Fibroblast of skin of left quadriceps (primary cell): ENCODE results near the gene ZNF367.
A peak's percentile ranks its signal among the peaks of the same experiment; 100 is the strongest.
"Not testable (repeated sequence)": the region's sequence is repeated elsewhere in the genome, so short reads cannot be mapped to it uniquely, and the experiment has no call there.

Experiments used
- DNase-seq, 2 experiments: peaks; one replicate each; pipeline ENCODE4 v3.0.0-alpha.2; 2013; ENCODE audit warnings: low read depth in 2 of 2

ZNF367 gene

DNA sequence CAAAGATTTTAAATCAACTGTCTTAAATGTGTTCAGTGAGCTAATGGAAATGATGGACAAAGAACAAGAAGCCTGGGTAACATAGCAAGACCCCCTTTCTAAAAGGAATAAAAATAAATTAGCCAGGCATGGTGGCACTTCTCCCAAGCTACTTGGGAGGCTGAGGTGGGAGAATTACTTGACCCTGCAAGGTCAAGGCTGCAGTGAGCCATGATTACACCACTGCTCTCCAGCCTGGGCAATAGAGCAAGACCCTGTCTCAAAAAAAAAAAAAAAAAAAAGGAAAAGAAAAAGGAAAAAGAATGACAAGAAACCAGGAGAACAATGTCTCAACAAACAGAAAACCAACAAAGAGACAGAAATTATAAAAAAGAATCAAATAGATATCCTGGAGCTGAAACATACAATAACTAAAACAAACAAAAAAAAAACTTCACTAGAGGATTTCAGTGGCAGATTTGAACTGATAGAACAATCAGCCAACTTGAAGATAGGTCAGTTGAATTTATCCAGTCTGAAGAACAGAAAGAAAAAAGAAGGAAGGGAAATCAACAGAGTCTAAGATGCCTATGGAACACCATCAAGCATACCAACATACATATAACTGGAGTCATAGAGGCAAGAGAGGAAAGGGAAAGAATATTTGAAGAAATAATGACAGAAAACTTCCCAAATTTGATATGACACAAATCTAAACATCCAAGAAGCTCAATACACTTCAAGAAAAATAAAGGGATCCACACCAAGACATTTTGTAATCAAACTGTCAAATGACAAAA is 17.8 kb downstream of the ZNF367 start:
- no peak for DNase-seq

DNA sequence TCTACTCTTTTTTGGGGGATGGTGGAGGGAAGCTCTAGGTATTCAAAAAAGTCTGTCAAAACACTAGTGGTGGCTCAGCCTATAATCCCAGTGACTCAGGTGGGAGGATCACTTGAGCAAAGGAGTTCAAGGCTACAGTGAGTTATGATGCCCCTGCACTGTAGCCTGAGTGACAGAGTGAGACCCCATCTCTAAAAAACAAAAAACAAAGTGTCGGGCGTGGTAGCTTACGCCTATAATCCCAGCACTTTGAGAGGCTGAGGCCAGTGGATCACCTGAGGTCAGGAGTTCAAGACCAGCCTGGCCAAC is 18.9 kb downstream of the ZNF367 start:
- no peak for DNase-seq

DNA sequence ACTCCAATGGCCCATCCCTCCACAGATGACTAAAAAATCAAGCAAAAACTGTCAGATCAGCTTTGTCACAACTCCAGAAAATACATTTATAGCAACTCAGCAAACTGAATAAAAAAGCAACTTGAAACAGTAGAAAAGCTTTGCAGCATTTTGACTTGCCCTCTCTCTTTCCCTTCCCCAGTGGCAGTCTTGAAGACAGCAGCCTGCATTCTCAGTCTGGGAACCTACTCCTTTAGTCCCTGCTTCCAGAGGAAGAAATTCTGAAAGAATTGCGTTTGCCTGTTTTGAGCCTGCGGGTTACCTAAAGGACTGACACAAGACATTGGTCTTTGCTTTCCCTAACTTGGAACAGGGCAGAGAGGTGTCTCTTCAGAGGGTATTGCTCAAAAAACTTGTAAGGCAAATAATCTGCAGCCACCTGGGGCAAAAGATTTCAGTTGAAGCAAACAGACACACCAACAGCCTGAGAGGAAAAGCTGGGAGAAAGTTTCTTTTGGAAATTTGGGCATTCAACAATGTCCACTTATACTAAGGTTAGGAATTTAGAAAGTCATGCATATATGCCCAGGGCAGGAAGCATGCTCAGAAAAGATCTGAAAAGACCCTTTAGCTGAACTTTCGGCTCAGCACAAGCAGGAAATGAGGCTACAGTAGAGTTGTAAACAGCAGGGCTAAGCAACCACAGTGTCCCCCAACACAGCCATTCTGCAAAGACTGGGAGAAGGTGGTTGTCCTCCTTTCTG is 19.4 kb downstream of the ZNF367 start:
- DNase-seq: no peak

DNA sequence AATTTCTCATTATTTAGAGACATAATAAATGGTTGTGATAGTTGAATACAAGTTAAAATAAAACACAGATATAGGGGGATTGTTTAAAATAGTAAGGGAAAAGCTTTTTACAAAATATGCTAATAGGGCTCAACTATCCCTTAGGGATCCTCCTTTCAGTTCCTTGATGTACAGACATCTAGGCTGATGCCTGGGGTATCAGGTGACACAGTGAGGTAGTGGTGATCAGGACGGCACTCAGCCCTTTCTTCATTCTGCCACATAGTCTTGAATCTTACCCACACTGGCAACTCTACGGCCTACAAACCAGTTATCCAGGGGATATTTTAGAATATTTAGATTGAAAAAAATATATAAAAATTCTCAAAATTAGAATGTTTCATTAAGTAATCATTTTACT is 22.2 kb downstream of the ZNF367 start:
- no peak for DNase-seq

DNA sequence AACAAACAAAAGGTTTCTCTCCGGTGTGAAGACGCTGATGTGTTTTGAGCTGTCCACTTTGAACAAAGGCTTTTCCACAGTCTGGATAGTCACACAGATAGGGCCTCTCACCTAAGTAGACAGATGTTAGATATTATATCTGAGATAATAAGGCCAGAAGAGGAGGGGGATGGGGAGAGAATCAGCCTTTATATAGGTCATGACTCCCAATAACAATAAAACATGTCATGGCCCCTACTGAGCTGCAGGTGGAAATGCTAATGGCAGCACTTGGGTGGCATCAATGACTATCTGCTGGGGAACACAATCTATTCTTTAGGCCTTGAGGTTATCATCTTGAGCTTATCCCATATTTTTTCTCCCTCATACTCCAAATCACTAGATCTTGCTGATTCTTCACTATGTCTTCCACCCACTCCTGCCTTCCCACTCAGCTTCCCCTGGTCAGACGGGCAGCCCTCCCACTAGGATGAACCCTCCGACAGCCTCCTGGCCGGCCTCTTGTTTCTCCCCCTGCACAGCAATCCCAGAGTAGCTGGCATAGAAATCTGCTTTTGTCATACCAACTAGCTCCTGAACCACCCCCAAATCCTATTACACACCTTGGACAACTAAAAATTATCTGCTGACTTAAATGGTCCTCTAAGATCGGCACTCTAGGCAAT is 23.2 kb downstream of the ZNF367 start:
- DNase-seq: no peak

DNA sequence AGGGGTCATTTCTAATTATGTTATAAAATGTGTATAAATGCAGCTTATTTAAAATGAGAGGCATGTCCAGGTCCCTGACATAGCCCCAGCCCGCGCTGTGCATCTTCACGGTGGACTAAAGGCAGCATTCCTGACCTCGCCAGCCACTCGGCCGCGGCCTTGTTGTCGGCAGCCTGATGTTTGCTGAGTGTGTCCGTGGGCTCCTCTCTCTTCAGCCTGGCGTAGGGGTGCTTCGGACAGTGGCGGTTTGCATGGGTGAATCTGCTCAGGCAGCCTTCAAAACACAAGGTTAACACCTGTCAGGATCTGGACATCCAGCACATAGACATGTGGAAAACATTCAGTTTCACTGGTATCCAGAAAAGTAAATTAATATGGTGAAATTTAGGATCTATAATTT is 25.9 kb downstream of the ZNF367 start:
- no peak for DNase-seq

DNA sequence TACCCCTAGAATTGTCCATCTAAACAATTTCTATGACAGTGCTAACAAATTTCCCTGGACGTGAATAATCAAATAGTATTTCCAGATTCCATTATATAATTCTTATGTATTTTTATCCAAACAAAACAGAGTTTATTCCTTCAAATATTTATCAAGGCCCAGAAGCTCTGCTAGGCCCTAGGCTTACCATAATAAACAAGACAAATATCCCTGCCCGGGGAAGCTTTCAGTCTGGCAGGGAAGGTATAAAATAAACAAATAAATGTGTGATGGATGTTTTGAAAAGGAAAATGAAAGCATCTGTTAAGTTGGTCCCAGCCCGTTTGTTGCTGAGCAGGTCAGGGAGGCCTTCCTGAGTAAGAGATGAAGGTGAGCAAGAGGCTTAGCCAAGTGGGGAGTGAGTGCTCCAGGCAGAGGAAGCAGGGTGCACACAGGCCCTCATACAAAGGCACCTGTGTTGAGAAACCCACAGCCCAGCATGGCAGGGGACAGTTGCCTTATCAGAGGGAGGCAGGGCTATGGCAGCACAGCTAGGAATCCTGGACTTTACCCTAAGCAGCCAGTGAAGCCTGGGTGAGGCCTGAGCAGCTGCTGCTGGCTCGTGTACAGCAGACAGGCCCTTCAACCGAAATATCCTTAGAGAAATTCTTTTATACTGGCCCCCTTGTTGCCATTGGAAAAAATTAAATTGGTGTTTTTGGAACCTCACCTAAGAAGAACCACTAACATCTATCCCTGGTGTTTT is 27.0 kb downstream of the ZNF367 start:
- no peak for DNase-seq

DNA sequence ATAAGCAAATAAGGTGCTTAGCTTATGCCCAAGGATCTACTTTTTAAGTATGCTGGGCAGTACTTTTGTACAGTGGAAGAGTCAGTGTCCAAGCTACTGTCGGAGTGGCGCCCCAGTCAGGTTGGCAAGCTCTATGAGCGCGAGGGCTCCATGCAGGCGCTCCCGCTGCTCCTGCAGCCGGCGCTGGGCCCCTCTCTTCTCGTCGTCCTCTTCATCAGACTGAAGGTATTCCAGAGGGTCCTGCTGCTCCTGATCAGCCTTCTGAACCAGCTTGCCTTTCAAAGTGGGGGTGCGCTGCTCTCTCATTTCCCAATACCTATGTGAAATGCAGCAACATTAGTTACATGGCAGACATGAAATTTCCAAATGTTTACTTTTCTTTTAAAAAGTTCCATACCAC is 30.0 kb downstream of the ZNF367 start:
- DNase-seq: no peak

DNA sequence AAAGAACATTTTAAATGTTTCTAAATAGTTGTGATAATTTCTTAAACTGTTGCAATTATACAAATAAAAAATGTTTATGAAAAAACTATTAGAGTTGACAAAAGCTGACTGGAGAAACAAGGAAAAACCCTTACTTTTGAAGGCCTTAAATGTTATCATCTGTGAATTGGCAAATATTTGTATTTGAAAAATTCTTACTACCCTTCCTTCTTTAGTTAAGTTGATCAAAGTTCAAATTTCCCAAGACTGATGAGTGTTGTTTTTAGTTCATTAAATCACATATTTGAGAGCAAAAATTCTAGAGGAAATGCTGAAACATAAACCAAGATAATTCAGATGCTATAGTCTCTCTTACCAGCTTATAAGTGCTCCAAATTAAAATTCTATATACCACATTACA is 32.0 kb downstream of the ZNF367 start:
- DNase-seq: no peak

DNA sequence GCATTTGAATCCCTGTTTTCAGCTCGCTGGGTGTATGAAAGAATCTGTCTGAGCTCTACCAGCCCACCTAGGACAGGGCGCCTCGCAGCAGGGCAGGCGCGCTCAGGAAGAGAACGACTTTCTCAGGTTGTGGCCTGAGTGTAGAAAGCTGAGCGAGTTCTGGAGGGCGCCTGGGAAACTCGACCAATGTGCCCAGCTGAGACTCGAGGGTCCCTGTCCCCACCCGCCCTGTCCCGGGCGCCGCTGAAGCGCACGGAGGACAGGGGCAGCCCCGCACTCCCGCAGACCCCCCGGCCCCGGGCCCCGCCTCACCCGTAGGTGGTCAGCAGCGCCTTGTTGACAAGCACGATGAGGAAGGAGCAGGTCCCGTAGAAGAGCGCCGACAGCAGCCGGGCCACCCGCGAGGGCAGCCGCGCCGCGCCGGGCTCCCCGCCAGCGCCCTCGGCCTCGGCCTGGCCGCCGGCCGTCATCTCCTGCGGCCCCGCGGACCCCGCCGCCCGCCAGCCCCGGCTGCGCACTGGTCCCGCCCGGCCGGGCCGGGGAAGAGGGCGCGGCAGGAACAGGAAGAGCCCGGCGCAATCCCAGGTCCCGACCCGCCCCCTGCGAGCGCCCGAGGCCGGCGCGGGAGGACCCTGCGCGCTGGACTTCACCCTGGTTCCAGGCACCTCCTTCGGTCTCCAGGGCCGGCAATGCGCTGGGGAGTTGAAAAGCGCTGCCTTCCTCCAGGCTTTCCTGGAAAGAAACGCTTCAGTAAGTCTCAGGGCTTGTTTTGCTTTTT is 34.8 kb downstream of the ZNF367 start, which contains the start of gene SLC35D2:
TSS of gene SLC35D2 (minus strand) at position 547 of the 778 bp plus-strand sequence. CDS start at position 470, 77 bp downstream.
- DNase-seq: no peak

DNA sequence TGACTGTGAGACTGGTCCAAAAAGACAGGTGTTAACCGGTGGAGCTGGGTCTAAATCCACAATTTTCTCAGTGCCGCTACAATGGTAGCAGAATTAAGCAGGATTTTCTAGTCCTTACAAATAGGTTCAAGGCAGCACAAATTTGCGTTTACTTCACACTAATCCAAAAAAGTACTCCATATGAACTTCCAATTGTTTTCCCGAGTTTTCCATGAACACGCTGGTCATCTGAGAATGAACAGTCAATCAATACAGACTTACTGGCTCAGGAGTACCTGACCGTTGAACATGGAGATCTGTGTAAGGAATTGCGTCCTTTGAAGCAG is 35.4 kb downstream of the ZNF367 start:
- no peak for DNase-seq

DNA sequence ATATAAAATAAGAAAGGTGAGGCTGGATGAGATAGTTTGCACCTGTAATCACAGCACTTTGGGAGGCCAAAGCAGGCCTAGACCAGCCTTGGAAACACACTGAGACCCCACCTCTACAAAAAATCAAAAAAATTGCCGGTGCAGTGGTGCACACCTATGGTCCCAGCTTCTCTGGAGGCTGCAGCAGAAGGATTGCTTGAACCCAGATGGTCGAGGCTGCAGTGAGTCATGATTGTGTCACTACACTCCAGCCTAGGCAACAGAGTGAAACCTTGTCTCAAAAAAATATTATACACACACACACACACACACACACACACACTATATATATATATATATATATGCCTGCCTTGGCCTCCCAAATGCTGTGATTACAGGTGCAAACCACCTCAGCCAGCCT is 36.0 kb downstream of the ZNF367 start:
- no peak for DNase-seq

DNA sequence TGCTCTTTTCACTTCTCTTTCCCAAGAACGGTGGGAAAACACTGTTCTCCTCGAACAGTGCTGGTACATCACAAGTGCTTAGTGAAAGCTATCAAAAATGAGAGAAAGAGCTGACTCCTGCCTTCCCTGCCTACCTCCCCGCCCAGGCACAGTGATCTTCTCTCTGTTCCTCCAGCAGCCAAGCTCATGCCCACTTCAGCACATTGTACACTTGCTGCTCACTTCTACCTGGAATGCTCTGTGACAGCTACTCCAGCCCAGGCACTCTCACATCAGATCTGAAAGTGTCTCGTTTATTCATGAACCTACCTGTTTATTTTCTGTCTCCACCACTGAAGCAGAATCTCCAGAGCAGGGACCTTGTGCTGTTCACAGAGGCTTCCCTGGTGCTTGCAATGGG is 36.5 kb downstream of the ZNF367 start:
- DNase-seq: no peak

DNA sequence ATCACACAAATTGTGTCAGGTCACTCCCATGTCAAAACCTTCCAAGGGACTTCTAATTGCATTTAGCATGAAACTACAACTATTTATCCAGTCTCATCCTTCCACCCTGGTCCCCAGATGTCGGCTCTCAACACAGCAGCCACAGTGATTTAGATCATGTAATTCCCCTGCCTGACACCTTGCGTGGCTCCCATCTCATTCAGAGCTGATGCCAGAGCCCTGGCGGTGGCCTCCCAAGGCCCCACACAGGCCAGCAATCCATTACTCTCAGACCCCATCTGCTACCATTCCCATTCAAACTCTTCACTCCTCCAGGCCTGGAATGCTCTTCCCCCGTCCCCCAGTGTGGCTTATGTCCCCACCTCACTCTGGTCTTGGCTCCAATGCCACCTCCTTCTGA is 37.0 kb downstream of the ZNF367 start:
- DNase-seq: no peak

DNA sequence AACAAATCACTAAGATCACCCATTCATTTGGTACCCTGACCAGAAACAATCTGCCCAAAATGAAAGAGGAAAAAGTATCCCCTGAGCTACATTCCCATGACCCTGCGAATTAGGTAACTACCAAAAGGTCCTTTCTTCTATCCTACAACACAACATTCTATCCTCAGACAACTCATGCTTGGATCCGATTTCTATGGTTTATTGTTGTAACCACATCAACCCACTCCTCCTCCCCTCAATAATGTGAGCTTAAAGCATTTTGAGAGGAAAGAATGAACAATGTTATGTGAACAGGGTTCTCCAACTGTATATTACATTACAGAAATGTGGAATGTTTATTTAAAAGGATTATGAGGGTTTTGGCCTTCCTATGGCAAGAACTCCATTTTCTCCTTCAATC is 38.7 kb downstream of the ZNF367 start:
- no peak for DNase-seq

DNA sequence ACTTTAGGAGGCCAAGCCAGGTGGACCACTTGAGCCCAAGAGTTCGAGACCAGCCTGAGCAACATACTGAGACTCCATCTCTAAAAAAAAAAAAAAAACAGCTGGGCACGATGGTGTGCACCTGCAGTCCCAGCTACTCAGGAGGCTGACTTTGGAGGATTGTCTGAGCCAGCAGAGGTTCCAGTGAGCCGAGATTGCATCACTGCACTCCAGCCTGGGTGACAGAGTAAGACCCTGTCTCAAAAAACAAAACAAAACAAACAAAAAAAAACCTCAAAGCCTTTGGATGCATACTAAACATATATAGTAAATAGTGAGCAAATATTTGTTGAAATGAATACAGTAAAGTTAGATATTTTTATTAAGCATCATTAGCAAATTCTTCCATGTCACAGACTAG is 40.0 kb downstream of the ZNF367 start:
- DNase-seq: no peak

DNA sequence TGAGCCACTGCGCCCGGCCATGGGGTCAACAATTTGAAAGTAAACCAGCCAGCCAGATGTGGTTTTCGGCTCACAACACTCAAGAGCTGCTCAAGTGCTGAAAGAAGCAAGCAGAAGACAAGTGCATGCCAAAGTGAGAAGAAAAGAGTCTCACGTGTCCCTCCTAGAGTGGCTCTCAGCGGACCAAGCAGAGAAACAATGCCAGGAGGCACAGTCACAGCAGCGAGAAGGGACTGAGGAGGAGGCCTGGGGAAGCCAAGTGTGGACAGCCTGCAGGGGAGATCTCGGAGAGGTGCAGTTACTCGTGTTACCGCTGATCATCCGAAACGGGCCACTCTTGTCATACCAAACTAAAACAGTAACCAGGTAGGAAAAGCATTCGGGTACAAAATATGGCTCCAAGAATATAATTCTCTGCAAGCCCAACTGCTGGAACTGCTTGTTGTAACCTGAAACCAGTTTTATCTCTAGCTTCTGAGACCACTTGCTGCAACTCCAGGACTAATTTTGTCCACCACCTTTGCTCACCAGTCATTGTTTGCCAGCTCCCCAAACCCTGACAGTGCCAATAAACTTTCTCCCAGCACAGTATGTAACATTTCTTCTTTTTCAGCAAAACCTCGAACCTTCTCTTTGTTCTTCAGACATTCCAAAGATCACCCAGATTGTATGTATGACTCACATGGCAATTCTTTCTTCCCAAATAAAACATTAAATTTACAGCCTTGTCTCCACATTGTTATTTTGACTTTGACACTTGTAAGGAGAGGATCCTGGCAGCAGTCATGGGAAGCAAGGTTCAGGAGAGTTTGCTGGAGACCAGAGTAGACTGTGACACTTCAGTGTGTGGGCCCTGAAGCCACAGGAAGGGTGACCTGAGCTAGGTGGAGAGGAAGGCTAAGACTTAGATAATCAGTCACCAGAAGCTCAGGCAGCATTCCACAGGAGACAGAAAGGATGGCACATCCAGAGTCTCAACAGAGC is 41.0 kb downstream of the ZNF367 start:
- DNase-seq: peak; percentile 39 to 49

DNA sequence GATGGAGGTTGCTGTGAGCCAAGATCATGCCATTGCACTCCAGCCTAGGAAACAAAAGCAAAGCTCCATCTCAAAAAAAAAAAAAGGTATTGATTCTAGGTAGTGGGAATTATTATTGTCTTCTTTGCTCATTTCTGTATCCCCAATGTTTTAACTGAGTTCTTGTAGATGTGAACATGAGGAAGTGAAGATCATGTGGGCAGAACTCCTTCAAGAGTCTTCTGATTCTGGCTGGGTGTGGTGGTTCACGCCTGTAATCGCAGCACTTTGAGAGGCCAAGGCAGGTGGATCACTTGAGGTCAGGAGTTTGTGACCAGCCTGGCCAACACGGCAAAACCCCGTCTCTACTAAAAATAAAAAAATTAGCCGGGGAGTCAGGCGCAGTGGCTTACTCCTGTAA is 42.7 kb downstream of the ZNF367 start:
- not testable (repeated sequence) for DNase-seq

DNA sequence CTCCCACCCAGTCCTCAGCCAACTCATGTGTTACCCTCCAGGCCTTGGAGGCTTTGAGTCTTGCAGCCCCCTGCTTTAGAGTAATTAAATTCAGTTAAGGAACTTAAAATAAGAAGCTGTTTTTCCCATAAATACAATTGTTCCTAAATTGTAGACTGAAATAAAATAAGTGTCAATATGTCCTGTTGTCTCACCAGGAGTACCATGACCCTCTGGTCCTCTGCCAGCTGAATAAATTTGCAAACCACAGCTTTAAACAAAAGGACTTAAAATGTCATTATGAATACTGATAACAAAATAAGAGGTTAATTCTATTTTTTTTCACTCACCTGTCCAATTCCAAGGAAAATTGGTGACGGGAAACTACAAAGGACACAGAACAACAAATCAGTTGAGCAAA is 50.2 kb downstream of the ZNF367 start:
- DNase-seq: no peak
